ENCODE data around the gene CASTOR1.

DNA sequence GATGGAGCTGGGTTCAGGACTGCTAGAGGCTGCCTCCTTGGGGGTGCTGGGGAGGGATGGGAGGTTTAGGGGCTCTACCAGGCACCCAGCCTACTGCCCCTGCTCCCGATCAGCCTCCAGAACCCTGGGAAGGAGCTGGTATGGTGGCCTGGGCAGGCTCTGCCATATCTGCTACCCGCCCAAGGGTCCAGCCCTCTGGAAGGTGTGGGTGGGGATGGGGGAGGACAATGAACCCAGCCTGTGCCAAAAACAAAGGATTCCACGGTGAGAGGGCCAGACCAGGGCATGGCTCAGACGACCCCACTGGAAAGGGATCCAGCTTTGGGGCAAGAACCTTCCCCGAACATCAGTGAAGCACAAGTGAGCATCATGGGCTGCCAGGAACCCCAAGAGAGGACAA lies 3.0 kb downstream of the CASTOR1 start:
- TF ChIP-seq EZH2phosphoT487 (IDR thresholded peaks at IDR 0.05; ENCODE audit: borderline replicate concordance, low read depth), result no peak
- no peak for TF ChIP-seq TEAD4 (IDR thresholded peaks at IDR 0.05; ENCODE audit: borderline replicate concordance, insufficient read depth)
- TF ChIP-seq, protein P1, sequence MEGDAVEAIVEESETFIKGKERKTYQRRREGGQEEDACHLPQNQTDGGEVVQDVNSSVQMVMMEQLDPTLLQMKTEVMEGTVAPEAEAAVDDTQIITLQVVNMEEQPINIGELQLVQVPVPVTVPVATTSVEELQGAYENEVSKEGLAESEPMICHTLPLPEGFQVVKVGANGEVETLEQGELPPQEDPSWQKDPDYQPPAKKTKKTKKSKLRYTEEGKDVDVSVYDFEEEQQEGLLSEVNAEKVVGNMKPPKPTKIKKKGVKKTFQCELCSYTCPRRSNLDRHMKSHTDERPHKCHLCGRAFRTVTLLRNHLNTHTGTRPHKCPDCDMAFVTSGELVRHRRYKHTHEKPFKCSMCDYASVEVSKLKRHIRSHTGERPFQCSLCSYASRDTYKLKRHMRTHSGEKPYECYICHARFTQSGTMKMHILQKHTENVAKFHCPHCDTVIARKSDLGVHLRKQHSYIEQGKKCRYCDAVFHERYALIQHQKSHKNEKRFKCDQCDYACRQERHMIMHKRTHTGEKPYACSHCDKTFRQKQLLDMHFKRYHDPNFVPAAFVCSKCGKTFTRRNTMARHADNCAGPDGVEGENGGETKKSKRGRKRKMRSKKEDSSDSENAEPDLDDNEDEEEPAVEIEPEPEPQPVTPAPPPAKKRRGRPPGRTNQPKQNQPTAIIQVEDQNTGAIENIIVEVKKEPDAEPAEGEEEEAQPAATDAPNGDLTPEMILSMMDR (IDR thresholded peaks at IDR 0.05), result no peak
- TF ChIP-seq, protein P2, sequence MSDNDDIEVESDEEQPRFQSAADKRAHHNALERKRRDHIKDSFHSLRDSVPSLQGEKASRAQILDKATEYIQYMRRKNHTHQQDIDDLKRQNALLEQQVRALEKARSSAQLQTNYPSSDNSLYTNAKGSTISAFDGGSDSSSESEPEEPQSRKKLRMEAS (IDR thresholded peaks at IDR 0.05; ENCODE audit: low read depth), result no peak
- no peak for TF ChIP-seq YY1 (IDR thresholded peaks at IDR 0.05; ENCODE audit: low read depth)
- no peak for TF ChIP-seq POLR2AphosphoS5 (IDR thresholded peaks at IDR 0.05; ENCODE audit: low read depth, low read length)
- no peak for TF ChIP-seq RXRA (IDR thresholded peaks at IDR 0.05; ENCODE audit: borderline replicate concordance, low read depth)
- no peak for TF ChIP-seq EP300 (IDR thresholded peaks at IDR 0.05; ENCODE audit: borderline replicate concordance in 1 of 2, low read depth in 1 of 2, low read length in 1 of 2)
- no peak for TF ChIP-seq TCF12 (IDR thresholded peaks at IDR 0.05)
- TF ChIP-seq SIN3A (IDR thresholded peaks at IDR 0.05; ENCODE audit: borderline replicate concordance, low read depth, low read length), result no peak

Measured in SK-N-SH (cell line).